Activated CD4-positive, CD25-positive, alpha-beta regulatory T cell treated with anti-CD3 and anti-CD28 coated beads, Interleukin-2, amount 50 U/mL, for 16 hours (primary cell): ENCODE data around the gene ATP2B3.

Source experiments
- DNase-seq: peaks from one replicate; pipeline ENCODE4 v3.0.0-alpha.2; 2020; ENCODE audit warnings: low read depth, low spot score

ATP2B3 gene

DNA sequence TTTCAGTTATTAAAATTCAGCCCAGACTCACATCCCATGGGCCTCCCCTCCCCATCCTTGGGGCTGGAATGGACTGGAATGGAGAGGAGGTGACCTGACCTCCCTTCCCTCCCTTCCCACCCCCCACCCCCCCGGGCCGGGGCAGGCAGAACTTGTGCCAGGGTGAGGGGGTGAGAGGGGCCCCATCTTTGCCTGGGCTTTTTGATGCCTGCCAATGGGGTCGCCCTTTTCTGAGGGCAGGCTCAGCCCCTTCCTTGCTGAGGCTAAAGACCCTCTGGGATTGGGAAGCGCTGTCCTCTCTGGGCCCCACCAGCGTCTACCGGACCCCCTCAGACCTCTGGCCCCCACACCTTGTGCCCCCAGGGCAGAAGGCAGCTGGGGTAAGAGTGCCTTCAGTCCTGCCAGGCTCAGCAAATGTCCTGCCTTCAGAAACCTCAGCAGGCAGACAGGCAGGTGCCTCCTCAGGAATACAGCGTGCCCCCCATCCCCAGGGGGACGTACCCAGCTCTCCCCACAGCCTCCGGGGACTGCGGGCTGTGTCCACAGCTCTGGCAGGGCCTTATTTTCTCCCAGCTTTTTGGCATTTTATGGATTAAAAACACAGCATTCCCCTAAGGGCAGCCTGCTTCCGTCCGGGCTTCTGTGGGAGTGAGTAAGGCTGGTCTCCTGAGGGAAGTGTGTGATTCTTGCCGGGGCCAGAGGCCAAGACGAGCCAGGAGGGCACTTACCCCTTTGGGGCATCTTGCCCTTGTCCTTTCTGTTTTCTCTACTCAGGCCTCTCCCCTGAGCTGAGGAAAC, 94.1 kb downstream of the ATP2B3 start:
- no peak for DNase-seq

DNA sequence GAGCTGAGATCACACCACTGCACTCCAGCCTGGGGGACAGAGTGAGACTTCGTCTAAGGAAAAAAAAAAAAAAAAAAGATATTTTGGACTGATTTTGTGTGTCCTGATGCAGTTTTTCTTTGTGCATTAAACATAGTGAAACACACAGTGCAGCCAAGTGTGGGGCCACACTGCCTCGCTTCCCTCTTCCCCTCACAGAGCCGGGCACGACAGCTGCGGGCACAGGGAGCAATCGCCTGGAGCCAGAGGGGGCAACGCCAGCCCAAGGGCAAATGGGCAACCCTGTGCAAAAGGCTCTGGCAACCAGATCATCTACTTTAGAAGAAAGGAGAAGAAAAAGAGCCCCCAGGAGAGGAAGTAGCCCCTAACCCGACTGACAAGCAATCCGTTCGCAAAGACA, 95.0 kb downstream of the ATP2B3 start:
- DNase-seq, result no peak

DNA sequence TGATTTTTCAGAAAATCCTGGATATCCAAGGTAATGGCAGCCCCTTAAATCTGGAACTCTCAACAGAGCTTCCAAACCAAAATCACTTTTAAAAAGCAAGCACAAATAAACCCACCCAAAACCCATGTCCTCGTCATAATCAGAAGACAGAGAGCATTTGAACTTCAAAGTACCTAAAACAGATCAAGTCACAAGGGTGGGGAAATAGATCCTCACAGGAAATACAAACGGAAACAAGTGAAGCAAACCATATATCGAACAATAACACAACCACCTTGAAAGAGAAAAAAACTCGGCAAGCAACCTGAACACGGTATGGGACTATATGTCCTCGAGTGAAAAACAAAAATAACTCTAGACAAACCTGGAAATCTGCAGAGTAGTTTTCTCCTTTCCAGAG, 97.4 kb downstream of the ATP2B3 start:
- no peak for DNase-seq

DNA sequence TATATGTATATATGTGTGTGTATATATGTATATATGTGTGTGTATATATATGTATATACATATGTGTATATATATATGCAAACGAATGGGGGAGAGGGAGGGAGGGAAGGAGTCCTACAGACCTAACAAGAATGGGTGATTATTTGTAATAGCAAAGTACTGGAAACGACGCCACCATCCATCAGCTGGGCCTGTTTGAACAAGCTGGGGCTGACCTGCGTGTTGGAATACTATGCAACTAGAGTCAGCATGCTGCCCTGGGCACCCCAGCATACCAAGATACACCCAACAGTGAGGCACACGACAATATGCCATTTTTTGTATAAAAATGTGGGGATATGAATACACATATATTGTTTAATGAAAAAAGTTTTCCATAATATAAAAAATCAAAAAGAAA, 103.1 kb downstream of the ATP2B3 start:
- DNase-seq, result no peak

DNA sequence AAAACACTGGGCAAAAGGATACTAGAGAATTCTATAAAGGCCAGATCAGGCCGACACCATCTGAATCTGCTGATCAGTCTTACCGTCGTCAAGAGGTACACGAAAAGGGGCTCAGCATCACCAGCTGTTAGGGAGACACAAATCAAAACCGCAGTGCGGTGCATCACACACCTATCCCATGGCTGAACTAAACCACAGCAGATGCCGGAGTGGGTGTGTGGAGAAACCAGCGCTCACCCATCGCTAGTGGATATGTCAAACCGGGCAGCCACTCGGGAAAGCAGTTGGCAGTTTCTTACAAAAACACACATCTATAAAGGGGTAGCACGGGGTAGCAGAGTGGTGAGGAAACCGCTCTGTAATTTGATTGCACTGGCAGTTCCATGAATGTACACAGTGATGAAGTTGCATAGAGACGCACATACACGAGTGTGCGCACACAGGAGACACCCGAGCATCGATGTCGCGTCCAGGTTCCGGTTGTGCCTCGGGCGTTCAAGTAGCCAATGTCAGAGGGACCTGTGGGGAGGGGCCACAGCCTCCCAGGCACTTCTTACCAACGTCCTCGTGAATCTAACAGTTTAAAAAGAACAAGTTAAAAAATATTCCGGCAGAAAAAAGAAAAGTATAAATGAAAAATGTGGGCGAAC, 104.6 kb downstream of the ATP2B3 start:
- DNase-seq, result no peak

DNA sequence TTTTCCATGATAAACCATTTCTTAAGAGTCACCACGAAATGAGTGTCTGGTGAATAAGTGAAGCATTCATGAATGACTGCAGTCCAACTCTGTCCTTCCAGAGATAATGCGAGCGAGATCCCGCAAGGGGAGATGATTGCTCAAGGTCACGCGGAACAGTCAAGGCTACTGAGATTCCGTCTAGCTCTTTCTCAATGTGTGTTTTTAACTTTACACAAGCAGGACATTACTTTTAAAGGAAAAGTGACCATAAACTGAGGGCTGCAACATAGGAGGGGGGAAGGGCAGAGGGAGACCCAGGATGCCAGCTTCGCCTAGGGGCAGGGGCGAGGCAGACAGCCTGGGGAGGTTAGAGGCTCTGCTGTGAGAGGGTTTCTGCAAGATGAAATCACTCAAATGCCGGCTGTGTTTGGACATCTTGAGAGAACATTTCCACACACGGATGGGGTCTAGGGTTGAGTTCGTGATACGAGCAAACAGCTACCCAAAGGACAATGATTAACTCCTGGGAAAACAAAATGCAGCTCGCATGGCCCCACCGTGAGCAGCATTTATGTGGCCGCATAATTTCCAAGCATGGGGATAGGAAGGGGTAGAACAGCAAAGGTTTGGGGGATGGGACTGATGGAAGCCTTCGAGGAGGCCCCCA, 105.3 kb downstream of the ATP2B3 start:
- no peak for DNase-seq

DNA sequence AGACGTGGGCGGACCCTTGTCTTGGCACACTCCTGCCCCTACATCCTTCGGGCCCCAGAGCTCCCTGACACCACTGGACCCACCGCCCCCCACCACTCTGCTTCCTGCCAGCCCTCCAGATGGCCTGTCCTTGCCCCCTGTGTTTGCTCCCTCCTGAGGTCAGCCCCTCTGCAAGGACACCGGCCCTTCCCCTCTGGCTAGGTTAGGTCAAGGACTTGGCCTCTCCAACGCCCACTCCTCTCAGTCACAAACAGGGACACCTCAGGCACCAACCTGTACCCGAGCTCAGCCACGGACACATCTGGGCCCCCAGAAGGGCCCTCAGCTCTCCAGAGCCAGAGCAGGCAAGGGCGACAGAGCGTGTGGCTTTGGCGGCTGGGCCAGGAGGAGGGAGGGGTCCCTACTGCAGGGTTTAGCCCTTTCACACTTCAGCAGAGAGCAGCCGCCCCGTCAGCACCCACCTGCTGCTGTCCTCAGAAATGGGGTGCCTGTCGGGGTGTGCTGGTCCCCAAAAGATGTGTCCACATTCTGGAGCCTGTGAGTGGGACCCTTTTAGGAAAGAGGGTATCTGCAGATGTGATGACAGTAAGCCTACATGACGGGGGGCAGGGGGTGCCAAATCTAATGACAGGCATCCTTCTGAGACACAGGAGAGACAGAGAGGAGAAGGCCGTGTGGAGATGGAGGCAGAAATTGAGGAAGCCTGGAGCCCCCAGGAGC, 106.0 kb downstream of the ATP2B3 start:
- DNase-seq, result no peak

DNA sequence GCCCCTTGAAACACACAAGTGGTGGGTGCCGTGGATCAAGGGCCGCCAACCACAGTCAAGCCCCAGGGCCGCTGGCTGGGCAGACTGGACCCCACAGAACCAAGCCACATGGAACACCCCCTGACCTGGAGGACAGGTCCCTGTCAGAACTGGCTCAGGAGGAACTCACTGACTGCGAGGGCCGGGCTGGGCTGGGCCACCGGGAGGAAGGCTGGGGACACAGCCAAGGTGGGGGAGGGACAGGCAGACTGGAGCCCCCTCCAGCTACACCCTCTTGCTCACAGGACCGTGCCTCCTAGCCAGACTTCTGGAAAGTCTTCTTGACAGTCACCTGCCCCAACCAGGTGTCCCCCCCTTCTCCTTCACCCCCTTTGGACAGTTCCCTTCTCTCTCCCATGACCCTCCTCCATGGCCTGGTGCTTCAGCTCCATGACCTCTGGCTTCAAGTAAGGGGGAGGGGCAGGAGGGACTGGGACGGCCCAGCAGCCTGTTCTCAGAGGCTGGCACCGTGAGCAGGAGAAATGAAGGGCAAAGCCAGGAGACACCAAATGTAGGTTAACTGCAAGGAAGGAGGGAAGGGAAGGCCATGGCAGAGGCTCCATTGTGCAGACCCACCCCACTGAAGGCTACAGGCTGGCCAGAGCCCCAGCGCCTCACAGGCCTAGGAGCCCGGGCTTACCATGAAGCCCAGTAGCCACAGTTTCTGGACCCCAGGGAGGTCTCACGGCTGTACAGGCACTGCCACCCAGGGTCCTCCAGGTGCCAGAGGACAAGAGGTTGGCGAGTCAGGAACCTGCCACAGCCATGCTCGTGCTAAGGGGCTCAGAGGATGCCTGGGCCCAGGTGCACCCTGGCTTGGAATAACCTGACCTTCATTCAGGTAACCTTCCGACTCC, 107.0 kb downstream of the ATP2B3 start:
- DNase-seq, result no peak

DNA sequence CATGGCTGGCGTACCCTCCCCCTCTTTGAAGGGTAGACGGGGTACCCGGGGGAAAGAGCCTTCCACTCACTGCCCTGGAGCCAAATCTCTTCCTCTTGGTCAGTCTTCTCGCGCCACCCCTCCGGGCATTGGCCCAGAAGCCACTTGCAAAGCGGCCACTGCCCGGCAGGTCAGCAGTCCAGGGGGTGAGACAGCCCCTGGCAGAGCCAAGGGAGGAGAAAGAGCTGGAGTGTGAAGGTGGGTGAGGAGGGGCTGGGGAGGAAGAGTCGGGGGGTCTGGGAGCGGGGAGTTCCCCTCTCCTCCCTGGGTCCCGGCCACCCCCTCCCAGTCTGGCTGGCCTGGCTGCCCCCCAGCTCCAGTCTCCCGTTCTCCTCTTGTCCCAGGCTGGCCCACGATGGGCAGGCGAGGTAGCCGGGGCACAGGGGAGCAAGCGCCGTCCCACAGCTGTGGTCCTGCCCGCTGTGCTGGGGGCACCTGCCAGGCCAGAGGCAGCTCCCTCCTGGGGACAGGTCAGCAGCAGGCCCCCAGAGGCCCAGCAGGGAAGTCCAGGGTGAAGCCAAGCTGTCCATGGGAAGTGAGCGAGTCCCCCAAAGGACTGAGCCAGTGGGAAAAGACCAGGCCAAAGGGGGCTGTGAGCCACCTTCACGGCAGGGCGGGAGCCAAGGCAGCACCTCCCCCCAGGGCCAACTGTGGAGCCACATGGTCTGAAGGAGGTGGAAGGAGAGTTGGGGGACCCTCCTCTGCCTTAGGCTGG, 108.0 kb downstream of the ATP2B3 start:
- no peak for DNase-seq

DNA sequence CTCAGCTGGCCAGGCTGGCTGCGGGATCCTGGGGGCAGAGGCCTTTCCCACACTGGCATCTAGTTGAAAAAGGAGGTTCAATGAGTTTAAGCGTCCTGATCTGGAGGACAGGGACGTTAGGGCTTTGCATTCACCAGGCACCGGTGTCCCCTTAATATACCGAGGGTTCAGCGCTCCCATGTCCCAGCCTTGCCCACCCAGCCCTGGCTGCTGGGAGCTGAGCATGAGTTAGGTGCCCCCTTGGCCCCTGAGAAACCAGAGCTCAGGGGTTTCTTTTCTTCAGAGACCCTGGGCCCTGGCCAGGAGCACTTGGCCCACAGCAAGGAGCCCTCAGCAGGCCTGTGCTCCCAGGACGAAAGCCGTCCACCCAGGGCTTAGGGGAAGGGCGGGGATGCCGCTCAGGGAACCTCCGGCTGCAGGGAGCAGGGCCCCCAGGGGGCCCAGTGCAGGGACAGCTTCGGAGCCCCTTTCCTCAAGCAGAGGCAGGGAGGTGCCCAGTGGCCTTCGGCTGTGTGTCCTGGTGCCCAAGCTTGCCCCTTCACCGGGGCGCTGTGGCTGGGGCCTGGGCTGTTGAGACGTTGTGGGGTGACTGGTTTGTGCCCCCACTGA, 108.7 kb downstream of the ATP2B3 start:
- no peak for DNase-seq

DNA sequence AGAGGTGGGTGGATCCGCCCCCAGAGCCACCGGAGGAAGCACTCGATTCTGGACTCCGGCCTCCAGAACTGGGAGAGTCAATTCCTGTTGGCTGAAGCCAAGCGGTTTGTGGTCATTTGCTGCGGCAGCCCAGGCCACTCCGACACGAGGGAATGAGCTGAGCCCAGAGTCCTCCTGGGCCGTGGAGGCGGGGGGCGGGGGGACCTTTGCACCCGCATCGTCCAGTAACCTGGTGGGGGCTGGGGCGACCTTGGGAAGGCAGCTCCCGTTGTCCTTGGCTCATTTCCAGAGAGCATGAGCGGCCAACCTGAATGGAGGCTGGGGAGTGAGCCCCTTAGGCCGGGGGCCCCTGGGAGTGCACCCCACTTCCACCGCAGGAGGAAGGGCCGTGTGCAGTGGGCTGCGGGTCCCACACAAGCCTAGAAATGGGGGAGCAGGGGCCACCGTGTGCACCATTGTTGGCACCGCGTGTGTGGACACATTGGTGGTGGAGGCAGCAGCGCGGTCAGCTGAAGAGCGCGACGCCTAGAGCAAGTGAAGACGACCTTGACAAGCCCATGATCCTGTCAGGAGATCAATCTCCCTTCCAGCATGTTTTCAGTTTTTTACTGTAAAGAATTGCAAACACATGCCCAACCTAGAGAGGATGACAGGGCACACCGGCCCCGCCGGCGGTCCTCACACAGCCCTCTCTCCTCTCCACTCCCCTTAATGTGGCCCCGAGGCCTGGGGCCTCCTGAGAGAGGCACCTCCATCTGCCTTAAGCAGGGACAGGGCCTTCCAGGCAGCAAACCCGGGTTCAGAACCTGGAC, 109.6 kb downstream of the ATP2B3 start:
- no peak for DNase-seq

DNA sequence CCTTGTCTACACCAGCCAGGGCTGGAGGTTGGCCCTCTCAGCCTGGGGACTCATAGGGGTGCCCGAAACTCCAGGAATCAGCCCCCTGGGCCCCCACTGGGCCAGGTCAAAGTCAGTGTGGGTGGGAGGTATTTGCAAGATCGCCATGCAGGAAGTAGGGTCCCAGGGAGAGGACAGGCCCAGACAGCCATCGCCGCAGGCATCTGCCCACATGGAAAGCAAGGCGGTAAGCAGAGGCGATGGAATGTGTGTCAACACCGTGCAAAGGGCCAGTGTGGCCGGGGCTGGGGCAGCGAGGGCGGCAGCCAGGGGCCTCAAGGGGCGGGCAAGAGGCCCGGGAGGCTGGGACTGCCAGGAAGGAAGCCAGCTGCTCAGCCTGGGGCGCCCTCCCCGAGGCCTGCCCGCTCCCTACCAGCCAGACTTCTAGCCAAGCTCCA, 110.3 kb downstream of the ATP2B3 start:
- no peak for DNase-seq

DNA sequence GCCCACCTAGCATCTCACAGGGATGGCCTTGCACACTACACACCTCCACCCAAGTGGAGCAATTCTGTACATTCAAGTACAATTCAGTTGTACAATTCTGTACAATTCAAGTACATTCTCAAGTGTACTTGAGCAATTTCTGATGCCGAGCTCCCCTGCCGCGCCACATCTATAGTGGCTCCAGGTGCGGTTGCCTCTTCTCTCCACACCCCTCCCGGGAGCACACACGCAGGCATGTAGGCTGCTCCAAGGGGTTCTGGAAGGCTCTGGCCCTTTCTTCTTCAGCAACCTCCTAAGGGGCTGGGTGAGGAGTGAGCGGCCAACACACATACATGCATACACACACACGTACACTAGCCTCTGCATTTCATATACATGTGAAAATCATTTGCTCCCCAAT, 110.7 kb downstream of the ATP2B3 start:
- no peak for DNase-seq

DNA sequence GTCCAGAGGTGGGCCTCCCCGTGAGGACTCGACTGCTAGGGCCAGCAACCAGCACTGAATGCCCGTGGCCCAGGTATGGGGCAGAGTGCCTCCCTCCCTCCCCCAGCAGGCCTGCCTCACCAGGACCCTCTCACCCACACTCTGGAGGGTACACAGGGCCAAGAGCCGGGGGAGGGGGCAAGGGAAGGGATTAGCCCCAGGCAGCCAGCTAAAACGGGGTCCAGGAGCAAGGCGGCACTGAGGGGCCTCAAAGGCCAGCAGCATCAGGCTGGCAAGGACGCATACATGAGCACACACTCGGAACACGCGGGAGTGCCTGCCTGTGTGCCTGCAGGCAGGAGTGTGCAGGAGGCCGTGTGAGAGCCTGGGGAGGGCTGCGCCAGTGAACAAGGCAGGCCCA, 111.2 kb downstream of the ATP2B3 start:
- DNase-seq, result no peak

DNA sequence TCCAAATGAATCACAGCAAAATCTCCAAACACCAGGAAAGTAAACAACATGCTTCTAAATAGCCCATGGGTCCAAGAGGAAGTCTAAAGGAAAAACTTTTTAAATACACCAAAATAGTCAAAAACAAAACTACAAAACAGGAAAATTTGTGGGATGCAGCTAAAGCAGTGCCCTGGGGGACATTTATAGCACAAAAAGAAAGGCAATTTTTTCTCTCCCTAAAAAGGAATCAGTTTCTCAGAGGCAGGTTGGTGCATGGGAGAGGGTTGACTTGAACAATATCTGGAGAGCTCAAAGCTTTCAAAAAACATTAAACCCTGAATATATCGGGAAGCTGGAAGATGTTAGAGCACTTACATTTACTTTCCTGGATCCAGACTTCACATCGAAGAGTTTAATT, 113.9 kb downstream of the ATP2B3 start:
- DNase-seq, result no peak

DNA sequence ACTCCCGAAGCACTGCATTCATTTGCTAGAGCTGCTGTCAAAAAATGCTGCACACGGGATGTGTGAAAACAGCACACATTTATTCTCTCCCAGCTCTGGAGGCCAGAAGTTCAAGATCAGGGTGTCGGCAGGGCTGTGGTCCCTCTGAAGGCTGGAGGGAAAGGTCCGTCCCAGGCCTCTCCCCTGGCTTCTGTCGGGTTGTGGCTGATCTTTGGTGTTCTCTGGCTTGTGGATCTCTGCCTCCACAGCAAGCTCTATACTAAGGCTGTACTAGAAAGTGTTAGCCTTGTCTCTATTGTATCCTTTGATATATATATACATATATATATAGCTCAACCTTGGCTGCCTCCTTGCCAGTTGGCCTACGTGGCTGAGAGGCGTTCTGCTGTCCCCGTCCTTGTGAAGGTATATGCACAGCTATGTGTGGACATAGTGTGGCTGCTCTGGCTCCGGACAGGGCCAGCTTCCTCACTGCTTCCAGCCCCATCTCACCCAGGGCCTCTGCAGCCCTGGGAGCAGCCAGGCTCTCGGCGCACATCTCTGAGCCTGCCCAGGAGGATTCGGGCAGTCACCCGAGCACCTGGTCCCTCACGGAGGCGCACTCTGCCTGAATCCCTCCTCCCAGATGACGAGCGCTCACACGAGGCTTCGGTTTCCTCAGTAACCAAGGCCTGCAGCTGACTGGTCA, 114.6 kb downstream of the ATP2B3 start:
- no peak for DNase-seq
